NCI-H2196 (cell line): ENCODE results near the gene APLN.

Experiments used
- DNase-seq: peaks from one replicate; lab custom pipeline; 2025; ENCODE audit not compliant: unreplicated experiment; lab: John Stamatoyannopoulos, UW

The APLN gene, protein sequence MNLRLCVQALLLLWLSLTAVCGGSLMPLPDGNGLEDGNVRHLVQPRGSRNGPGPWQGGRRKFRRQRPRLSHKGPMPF

GRCh38 chrX:129654652-129655546 lies at the start of gene APLN:
TSS of gene APLN (minus strand) at chrX:129654956. CDS start at chrX:129654630, 326 bp downstream.
- peak; percentile 51 for DNase-seq

- DNase-seq, result no peak
Measured at GRCh38 chrX:129704491-129704890, 49.7 kb upstream of the APLN start.

DNA sequence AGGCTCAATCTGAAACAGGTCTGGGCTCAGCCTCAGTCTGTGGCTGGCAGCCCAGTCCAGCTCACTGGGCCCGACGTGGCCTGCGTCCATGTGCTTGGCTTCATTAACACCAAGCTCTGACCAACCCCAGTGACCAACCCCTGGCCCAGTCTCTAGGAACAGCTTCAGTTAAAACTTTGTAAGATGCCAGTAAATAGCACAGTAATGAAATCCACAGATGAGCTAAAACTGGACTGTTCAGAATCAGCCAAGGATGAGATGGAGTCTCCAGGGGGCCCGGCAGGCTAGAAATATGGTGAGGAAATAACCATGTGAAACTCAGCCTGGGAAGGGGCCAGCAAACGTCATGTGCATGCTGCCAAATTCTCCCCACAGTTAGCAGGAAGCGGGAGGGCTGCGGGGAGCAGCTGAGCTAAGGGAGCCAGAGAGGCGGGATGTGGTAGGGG lies 46.9 kb upstream of the APLN start:
- DNase-seq, result no peak

- DNase-seq, result no peak
Measured at GRCh38 chrX:129700536-129700935, 45.8 kb upstream of the APLN start.

GRCh38 chrX:129698150-129698549 lies 43.4 kb upstream of the APLN start:
- DNase-seq, result no peak

DNA sequence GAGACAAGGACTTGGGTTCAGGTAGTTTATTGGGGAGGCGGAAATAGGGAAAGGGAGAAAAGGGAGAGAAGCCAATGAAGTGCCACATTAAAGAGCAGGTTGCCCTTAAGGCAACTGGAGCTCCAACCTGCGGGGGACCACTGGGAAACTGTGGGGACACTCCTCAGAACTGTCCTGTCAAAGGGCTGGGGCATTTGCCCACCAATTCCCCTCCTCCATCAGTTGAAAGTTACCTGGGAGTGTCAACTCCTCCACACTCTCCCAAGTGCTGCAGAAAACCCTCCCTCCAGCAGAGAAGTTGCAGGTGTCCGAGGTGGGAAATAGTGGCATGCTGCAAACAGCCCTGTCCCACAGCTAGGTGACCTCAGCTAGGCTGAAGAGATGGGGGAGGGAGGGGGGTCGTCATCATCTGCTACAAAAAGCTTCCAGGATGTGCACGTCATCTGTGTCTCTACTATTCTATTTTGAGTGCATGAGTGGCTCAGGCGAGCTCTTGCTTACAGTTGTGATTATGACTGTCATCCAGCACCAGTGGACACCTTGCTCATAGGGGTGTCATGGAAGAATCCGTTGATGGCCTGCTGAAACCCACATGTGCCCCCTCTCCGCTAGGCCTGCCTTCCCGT lies 42.6 kb upstream of the APLN start:
- no peak for DNase-seq

- no peak for DNase-seq
Measured at GRCh38 chrX:129696463-129697155, 41.9 kb upstream of the APLN start.

- DNase-seq, result no peak
Measured at GRCh38 chrX:129695937-129696336, 41.2 kb upstream of the APLN start.

GRCh38 chrX:129695535-129695934 lies 40.8 kb upstream of the APLN start:
- no peak for DNase-seq

GRCh38 chrX:129694805-129695204 lies 40.0 kb upstream of the APLN start:
- no peak for DNase-seq

- no peak for DNase-seq
Measured at GRCh38 chrX:129693354-129693753, 38.6 kb upstream of the APLN start.

- DNase-seq, result no peak
Measured at GRCh38 chrX:129690435-129690834, 35.7 kb upstream of the APLN start.

- DNase-seq, result no peak
Measured at GRCh38 chrX:129689796-129690195, 35.0 kb upstream of the APLN start.

GRCh38 chrX:129688097-129688496 lies 33.3 kb upstream of the APLN start:
- DNase-seq, result no peak

DNA sequence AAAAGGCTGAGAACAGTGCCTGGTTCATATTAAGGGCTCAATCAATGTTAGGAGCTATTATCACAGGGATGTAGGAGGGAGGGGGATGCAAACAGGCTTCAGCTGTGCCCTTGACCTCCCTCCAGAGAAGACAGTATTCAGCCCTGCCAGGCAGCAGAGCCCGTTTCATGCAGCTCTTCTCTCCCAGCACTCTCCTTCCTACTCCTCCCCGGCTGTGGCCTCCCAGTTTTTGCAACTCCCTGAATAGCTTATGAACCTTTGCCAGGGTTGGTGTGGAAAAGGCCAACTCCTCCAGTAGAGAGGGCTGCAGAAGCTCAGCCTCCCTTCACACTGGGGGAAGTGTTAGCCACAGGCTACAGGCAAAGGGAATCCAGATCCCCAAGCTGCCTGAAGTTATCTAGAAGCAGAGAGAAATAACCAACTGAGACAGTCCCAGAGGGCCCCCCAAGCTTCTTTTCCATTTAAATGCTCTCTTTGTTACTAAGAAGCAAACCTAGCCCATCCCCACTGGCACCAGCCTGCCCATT lies 31.7 kb upstream of the APLN start:
- DNase-seq, result no peak

DNA sequence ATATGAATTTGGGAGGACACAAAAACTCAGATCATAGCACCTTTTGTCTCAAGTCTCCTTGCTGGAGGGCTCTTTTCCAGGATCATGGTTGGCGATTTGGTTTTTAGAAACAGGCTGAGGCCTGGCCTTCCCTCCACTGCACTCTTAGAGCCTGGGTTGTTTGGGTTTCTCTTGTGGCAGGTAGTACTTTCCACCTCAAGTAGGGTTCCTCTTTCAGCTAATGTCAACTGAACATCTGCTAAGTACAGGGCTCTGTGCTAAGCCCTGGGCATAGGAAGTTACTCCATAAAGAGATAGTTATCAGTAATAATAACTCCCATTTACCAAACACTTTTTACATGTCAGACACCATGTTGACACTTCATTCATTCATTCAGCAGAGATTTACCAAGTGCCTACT lies 28.2 kb upstream of the APLN start:
- no peak for DNase-seq

GRCh38 chrX:129679901-129680300 lies 25.1 kb upstream of the APLN start:
- DNase-seq, result peak; percentile 3

GRCh38 chrX:129678614-129679195 lies 23.9 kb upstream of the APLN start:
- DNase-seq, result peak; percentile 29

GRCh38 chrX:129667412-129667811 lies 12.7 kb upstream of the APLN start:
- no peak for DNase-seq

GRCh38 chrX:129665916-129666644 lies 11.3 kb upstream of the APLN start:
- DNase-seq, result no peak
